Ovary (tissue), 9 donors: ENCODE data around the gene ALK. TPM values are rescaled to one million over a fixed set of nuclear protein-coding genes. Genes with fewer than 3 reads are reported as not detected.

Source experiments
- DNase-seq, 5 donors: peaks; one replicate each; pipeline ENCODE4 v3.0.0-alpha.2; 2019 to 2020
- H3K27ac ChIP-seq, 2 donors: fragments of 200-600 bp; one replicate each; pipeline versions ENCODE4 v1.5.1 to v1.8.0; 2019 to 2022
- H3K27me3 ChIP-seq: fragments of 200-600 bp; one replicate; pipeline ENCODE4 v1.8.0; 2022
- H3K36me3 ChIP-seq: fragments of 200-600 bp; sonication (generic); one replicate; pipeline ENCODE4 v1.5.1; 2019
- H3K4me1 ChIP-seq: one replicate; pipeline ENCODE4 v1.8.1; 2013; ENCODE audit warnings: mild to moderate bottlenecking, moderate library complexity; ENCODE audit not compliant: insufficient read depth
- H3K4me3 ChIP-seq: fragments of 200-600 bp; sonication (generic); one replicate; pipeline ENCODE4 v1.5.1; 2017
- H3K9me3 ChIP-seq, 2 donors: fragments of 200-600 bp in 1 of 2; sonication (generic) in 1 of 2; one replicate each; pipeline versions ENCODE4 v1.5.1 to v1.8.1; 2013 to 2019; ENCODE audit warnings: mild to moderate bottlenecking in 1 of 2, moderate library complexity in 1 of 2
- CTCF ChIP-seq, 3 donors: fragments of 450-650 bp in 2 of 3; fragments of 200-600 bp in 1 of 3; IDR thresholded peaks; one replicate each; pipeline versions ENCODE4 v1.5.1 to v1.8.0; 2016 to 2022; ENCODE audit warnings: antibody characterized with exemption in 3 of 3, mild to moderate bottlenecking in 1 of 3
- EP300 ChIP-seq: sonication (generic); formaldehyde crosslinking; IDR thresholded peaks from one replicate; pipeline ENCODE4 v1.6.1; 2017; ENCODE audit warnings: antibody characterized with exemption
- POLR2A ChIP-seq: fragments of 450-650 bp; IDR thresholded peaks from one replicate; pipeline ENCODE4 v1.6.1; 2017; ENCODE audit warnings: antibody characterized with exemption, mild to moderate bottlenecking, moderate library complexity
- WGBS, 3 donors: extraction: QIAGEN DNeasy Blood & Tissue Kit in 1 of 3; methylation state at CpG; one replicate each; pipeline versions ENCODE4 v1.1.5 to v1.1.7; 2013 to 2017; 5-methylcytosine and 5-hydroxymethylcytosine counted together
- intact Hi-C, 4 donors: fragments of 100-400 bp; cut with DNase I; formaldehyde crosslinking; loops; one replicate each; pipeline versions ENCODE4 v1.11.0 to v1.15.1; 2022 to 2023
- polyA plus RNA-seq, 2 donors: library from polyadenylated mRNA; stranded (reverse); fragments of 200-250 nt in 1 of 2; fragments of 350-450 nt in 1 of 2; fragmentation: Illumina TruSeq in 1 of 2; extraction: RNeasy Lipid Tissue Mini Kit (QIAGEN cat#74804) in 1 of 2; gene quantifications; one replicate each; pipeline ENCODE4 v1.2.3, GENCODE V29; 2013 to 2014
- total RNA-seq, 7 donors: library from RNA; depleted of rRNA in 2 of 7; stranded (reverse); fragments of >200 nt in 2 of 7; fragmentation: NEBNext Ultra II Directional in 3 of 7; extraction: Animal tissue kit (Norgen Biotek cat#: 25700) in 3 of 7; gene quantifications; one replicate each; pipeline versions ENCODE4 v1.1.0 to v1.2.4, GENCODE V29; 2016 to 2023
- donor health status: DM: no; HTN: no; CAD: no; lungs with moderate emphysema.
- donor health status: DM: no; HTN: no; CAD: no.
- donor health status: Bipolar disorder and iron deficiency.
- donor health status: DM: yes; HTN: yes; CAD: no.
- donor health status: DM: no; HTN: no; CAD: no.
- donor health status: DM: yes; HTN: yes; CAD: no.

Gene ALK
- total and polyA plus RNA-seq, 9 donors = 0.05 to 1.7 (median 0.23) TPM; not detected in 1

- H3K9me3 ChIP-seq = no peaks in the 10 kb centered on the region
- no peak overlapping the region for H3K4me3 ChIP-seq
- DNase-seq = no peak
- no peak overlapping the region for H3K27ac ChIP-seq
- intact Hi-C loops = no loop called here
- WGBS, 3 donors = 60 to 77% (median 66%) methylated on average over 2 of the region's 2 CpGs
- no peaks in the 10 kb centered on the region for H3K36me3 ChIP-seq
- H3K27me3 ChIP-seq = no peaks in the 10 kb centered on the region
- no peak for TF ChIP-seq CTCF (IDR thresholded peaks at IDR 0.05)
- TF ChIP-seq POLR2A = no peak
- TF ChIP-seq EP300 = no peak
- H3K4me1 ChIP-seq = no peaks in the 10 kb centered on the region
Measured at GRCh38 chr2:29691391-29691950, 229.9 kb downstream of the ALK start.

GRCh38 chr2:29689666-29690065 is 231.7 kb downstream of the ALK start:
- H3K4me3 ChIP-seq = no peak overlapping the region
- H3K4me1 ChIP-seq = no peaks in the 10 kb centered on the region
- H3K9me3 ChIP-seq = no peaks in the 10 kb centered on the region
- DNase-seq = no peak
- no peaks in the 10 kb centered on the region for H3K36me3 ChIP-seq
- H3K27ac ChIP-seq = no peak overlapping the region
- TF ChIP-seq EP300 = no peak
- no peak for TF ChIP-seq POLR2A
- TF ChIP-seq CTCF (IDR thresholded peaks at IDR 0.05) = no peak
- H3K27me3 ChIP-seq = no peaks in the 10 kb centered on the region
- 90 to 93% (median 90%) methylated on average over 5 of the region's 5 CpGs for WGBS, 3 donors
- intact Hi-C loops = no loop called here

- DNase-seq = no peak
- TF ChIP-seq POLR2A = no peak
- TF ChIP-seq EP300 = no peak
- H3K27me3 ChIP-seq = no peaks in the 10 kb centered on the region
- intact Hi-C loops = no loop called here
- H3K9me3 ChIP-seq = no peaks in the 10 kb centered on the region
- no peaks in the 10 kb centered on the region for H3K4me1 ChIP-seq
- no peaks in the 10 kb centered on the region for H3K36me3 ChIP-seq
- 81 to 84% (median 82%) methylated on average over 2 of the region's 2 CpGs for WGBS, 3 donors
- no peak overlapping the region for H3K27ac ChIP-seq
- H3K4me3 ChIP-seq = no peak overlapping the region
Measured at GRCh38 chr2:29688429-29688828, 233.0 kb downstream of the ALK start.

- H3K4me3 ChIP-seq = no peak overlapping the region
- TF ChIP-seq CTCF (IDR thresholded peaks at IDR 0.05) (no peak), POLR2A (no peak), EP300 (no peak)
- WGBS, 3 donors = 58 to 64% (median 59%) methylated on average over 2 of the region's 2 CpGs
- no peaks in the 10 kb centered on the region for H3K27me3 ChIP-seq
- H3K27ac ChIP-seq = no peak overlapping the region
- no peaks in the 10 kb centered on the region for H3K9me3 ChIP-seq
- no peaks in the 10 kb centered on the region for H3K36me3 ChIP-seq
- intact Hi-C loops = no loop called here
- DNase-seq = no peak
- H3K4me1 ChIP-seq = no peaks in the 10 kb centered on the region
Measured at GRCh38 chr2:29687121-29687520, 234.3 kb downstream of the ALK start.

GRCh38 chr2:29676886-29677453 is 244.4 kb downstream of the ALK start:
- H3K9me3 ChIP-seq = no peaks in the 10 kb centered on the region
- no peaks in the 10 kb centered on the region for H3K27me3 ChIP-seq
- H3K4me1 ChIP-seq = no peaks in the 10 kb centered on the region
- no peak for TF ChIP-seq POLR2A
- TF ChIP-seq EP300 = no peak
- no peak for TF ChIP-seq CTCF (IDR thresholded peaks at IDR 0.05)
- intact Hi-C loops = no loop called here
- H3K4me3 ChIP-seq = no peak overlapping the region
- no peak for DNase-seq
- H3K36me3 ChIP-seq = no peaks in the 10 kb centered on the region
- H3K27ac ChIP-seq = no peak overlapping the region
